Measurements from ENCODE around the gene ATF3.
A peak's percentile ranks its signal among the peaks of the same experiment; 100 is the strongest.

The ATF3 gene

DNA sequence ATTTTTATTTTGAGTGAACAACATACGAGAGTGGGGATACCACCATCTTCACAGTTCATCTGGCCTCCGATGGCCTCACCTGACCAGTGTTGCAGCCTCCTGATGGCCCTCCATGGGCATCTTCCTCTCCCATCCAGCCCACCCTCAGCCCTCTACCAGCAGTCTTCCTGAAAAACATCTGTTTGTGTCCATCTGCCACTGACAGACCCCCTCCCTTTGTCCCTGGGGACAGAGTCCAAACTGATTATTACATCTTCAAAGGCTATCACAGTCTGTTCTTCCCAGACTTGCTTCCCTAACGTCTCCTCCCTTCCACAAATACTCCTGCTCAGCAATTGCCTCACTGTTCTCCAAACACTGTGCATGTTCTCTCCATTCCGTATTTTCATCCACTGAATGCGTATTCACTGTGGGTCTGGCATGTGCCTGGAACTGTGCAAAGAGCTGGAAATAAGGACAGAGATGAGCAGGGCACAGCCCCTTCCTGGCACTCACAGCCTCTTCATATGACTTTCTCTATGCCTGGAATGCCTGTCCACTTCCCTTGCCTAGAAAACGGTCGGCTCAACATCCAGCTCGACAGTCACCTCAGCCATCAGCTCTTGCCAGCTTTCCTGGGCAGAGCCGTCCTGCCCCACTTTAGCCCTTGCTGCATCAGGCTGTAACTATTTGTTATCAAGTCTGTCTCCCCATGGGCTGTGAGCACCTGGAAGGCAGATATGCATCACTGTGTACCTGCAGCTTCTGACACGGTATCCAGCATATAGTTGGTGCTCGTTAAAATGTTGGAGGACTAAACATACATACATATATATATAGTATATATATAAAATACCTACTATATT is 8.3 kb upstream of the ATF3 start:
- TF ChIP-seq, protein P1, sequence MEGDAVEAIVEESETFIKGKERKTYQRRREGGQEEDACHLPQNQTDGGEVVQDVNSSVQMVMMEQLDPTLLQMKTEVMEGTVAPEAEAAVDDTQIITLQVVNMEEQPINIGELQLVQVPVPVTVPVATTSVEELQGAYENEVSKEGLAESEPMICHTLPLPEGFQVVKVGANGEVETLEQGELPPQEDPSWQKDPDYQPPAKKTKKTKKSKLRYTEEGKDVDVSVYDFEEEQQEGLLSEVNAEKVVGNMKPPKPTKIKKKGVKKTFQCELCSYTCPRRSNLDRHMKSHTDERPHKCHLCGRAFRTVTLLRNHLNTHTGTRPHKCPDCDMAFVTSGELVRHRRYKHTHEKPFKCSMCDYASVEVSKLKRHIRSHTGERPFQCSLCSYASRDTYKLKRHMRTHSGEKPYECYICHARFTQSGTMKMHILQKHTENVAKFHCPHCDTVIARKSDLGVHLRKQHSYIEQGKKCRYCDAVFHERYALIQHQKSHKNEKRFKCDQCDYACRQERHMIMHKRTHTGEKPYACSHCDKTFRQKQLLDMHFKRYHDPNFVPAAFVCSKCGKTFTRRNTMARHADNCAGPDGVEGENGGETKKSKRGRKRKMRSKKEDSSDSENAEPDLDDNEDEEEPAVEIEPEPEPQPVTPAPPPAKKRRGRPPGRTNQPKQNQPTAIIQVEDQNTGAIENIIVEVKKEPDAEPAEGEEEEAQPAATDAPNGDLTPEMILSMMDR (IDR thresholded peaks at IDR 0.05; ENCODE audit: low read depth, low read length) = no peak
- no peak overlapping the region for H3K4me3 ChIP-seq (replicated peaks in 1 of 2; ENCODE audit: low read depth in 2 of 2, low read length in 2 of 2)
- DNase-seq (ENCODE audit: low read depth in 2 of 2) = no peak

DNA sequence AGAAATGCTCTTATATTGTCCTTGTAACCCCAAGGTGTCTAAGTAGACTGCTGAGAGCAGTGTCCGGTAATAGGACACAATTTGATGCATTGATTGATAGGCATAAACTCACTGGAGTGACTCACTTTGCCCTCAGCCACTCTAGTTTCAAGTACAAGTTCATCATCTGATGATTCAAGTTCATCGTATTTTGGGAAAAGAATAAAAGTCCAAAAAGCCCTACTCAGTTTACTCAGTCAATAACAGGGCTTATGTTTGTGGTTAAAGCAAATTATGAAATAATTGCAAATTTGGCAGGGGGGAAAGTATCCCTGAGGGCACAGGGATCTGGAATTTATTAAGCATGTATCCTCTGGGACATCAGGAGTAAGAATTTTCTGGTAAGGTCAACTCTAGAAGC is 7.6 kb upstream of the ATF3 start:
- no peak overlapping the region for H3K4me3 ChIP-seq (replicated peaks in 1 of 2; ENCODE audit: low read depth in 2 of 2, low read length in 2 of 2)
- TF ChIP-seq, protein P1 (IDR thresholded peaks at IDR 0.05; ENCODE audit: low read depth, low read length) = no peak
- DNase-seq (ENCODE audit: low read depth in 2 of 2) = no peak

DNA sequence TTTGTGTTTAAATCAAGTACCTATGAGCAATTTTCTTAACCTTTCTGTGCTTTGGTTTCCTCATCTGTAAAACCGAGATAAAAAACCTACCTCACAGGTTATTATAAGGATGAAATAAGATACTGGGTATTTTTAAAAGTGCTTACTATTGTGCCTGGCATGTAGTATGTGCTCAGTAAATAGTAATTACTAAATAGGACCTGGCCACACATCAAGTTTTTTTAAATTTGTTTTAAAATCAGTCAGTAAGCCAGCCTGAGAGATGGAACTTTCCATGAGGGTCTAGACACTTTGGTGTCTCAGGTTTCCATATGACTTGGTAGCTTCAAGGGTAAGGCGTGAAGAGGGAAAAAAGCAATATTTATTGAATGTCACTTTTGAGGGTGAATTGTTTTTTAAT is 7.0 kb upstream of the ATF3 start:
- DNase-seq (ENCODE audit: low read depth in 2 of 2) = no peak
- H3K4me3 ChIP-seq (replicated peaks in 1 of 2; ENCODE audit: low read depth in 2 of 2, low read length in 2 of 2) = no peak overlapping the region
- TF ChIP-seq, protein P1 (IDR thresholded peaks at IDR 0.05; ENCODE audit: low read depth, low read length) = no peak

DNA sequence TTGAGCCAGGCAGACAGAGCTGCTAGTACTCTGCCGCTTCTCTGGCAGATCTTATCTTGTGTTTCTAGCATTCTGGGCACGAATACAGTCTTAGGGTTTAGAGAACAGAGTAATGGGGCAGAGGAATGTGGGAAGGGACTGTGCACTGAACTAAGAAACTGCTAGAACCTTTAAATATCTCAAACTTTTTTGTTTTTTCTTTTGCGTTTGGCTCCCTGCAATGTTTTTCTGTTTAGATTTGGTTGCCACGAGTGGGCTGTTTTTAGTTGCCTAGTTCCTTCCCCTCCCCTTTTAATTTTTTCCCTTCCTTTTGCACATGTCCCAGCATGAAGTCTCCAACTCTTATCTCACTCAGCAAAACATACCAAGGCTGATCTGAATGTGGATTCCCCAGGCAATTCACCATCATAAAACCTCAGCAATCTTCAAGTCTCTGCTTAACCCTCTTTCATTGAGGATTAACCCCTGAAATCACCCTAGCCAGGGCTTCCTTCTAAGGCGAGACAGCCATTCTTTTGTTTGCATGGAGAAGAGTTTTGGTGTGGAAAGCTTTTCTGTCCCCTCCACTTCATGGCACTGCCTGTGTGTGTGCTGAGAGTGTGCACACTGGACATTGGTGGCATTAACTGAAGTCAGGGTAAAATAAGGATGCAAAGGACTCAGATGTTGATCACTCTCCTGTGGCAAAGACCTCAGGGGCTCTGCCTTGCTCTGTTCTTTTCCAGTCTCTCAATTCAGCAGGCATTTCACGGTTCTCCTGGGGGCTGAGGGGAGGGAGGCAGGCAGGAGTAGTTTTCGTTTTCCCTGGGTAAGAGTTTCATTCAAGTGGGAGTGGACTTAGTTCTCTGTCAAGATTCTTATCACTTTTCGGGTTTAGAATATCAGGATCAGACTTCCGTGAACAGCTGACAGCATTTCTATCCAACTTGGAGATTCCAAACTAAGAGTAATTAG is 2.8 kb upstream of the ATF3 start:
- no peak overlapping the region for H3K4me3 ChIP-seq (replicated peaks in 1 of 2; ENCODE audit: low read depth in 2 of 2, low read length in 2 of 2)
- peak in 1 of 2 donors; percentile 17 for DNase-seq (ENCODE audit: low read depth in 2 of 2)
- TF ChIP-seq, protein P1 (IDR thresholded peaks at IDR 0.05; ENCODE audit: low read depth, low read length) = no peak

DNA sequence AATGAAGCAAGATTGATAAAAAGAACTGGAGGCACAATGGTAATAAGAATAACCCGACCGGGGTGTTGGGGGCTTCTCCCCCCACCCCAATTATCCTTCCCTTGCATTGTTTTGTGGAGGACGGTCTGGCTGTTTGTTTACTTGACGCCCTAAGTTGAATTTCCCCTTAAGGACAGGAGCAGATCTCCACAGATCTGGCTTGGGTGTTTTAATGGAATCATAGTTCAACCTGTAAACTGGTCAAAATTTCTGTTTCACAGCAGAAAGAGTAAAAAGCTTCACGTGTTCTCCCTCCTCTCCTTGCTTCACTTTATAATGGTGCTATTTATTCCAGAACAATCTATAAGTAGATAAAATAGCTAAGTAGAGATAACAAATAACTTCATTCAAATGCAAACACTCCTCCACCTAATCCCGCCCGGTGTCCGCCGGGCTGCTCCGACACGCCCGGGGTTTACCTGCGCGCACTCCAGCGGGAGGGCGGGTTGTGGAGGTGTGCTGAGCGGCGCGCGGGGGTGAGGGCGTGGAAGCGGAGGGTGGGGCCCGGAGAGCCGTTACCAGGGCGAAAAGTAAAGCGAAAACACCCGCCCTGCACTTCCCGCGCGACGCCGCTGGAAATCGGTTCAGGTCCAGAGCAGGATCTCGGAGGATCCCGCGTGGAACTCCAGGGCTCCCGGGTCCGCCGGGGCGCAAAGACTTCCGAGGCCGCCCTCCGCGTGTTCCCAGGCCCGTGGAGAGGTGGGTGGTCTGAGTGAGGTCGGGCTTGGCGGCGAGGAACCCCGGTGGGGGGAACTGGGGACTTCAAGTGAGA is 2.0 kb upstream of the ATF3 start:
- peak overlapping the region; percentile 15 to 18 for H3K4me3 ChIP-seq (replicated peaks in 1 of 2; ENCODE audit: low read depth in 2 of 2, low read length in 2 of 2)
- TF ChIP-seq, protein P1 (IDR thresholded peaks at IDR 0.05; ENCODE audit: low read depth, low read length) = no peak
- DNase-seq (ENCODE audit: low read depth in 2 of 2) = no peak

DNA sequence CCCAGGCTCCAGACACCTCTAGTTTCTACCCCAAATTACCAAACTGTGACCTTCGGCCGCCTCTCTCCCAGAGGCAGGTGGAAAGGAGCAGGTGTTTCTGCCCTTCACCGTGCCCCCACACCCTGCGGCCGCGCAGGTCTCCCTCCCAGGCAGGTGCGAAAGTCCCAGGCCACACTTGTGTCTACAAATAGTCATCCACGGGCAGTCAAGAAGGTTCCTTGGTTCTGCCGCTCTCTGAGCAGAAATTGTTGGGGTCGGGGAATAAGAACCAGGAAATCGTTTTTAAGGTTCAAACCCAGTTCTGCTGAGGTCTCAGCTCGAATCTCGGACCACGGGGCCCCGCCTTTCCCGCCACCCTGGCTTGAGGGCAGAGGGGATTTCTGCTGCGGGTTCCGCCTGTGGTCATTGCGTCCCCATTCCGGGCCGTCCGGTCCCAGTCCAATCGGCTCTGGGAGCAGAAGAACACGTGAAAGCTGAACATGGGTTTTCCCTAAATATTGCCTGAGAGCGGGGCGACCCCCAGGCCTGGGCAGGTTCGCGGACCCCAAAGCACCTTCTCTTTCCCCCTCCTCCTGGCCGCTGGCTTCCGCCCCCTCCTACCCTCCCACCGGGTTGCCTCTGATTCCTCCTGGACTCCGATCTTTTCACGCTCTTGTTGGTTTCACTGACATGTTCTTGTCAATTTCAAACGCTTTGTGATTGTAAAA is 1.2 kb upstream of the ATF3 start:
- DNase-seq (ENCODE audit: low read depth in 2 of 2) = no peak
- TF ChIP-seq, protein P1 (IDR thresholded peaks at IDR 0.05; ENCODE audit: low read depth, low read length) = no peak
- peak overlapping the region; percentile 49 to 82 for H3K4me3 ChIP-seq (replicated peaks in 1 of 2; ENCODE audit: low read depth in 2 of 2, low read length in 2 of 2)

Measured in cardiac fibroblast (primary cell).